GM23338 (cell line): ENCODE data around the gene GLI3. TPM values are rescaled to one million over a fixed set of nuclear protein-coding genes. Genes with fewer than 3 reads are reported as not detected.

Experiments used
- ATAC-seq: fragments of 200-7000 bp; cut with Tn5 transposase; 3 replicates; pipeline ENCODE4 v1.9.1; 2020
- DNase-seq: peaks from one replicate; pipeline ENCODE4 v3.0.0-alpha.2; 2015; ENCODE audit warnings: low spot score
- H2AFZ ChIP-seq: fragments of 200-600 bp; sonication (generic); 2 replicates; pipeline ENCODE4 v1.8.0; 2016; ENCODE audit warnings: antibody characterized with exemption, mild to moderate bottlenecking, moderate library complexity
- H3F3A ChIP-seq: fragments of 200-600 bp; sonication (generic); replicated peaks from 2 replicates; pipeline ENCODE4 v1.8.0; 2017; ENCODE audit warnings: antibody characterized with exemption, mixed run types, low read depth
- H3K27ac ChIP-seq: fragments of 200-600 bp; sonication (generic); 2 replicates; pipeline ENCODE4 v1.6.1; 2016; ENCODE audit warnings: low read depth
- H3K27me3 ChIP-seq: fragments of 200-600 bp; sonication (generic); 2 replicates; pipeline ENCODE4 v1.8.0; 2016; ENCODE audit warnings: mild to moderate bottlenecking, mixed run types, moderate library complexity; ENCODE audit not compliant: insufficient read depth
- H3K36me3 ChIP-seq: fragments of 200-600 bp; sonication (generic); 2 replicates; pipeline ENCODE4 v1.8.0; 2016; ENCODE audit warnings: mild to moderate bottlenecking; ENCODE audit not compliant: insufficient read depth
- H3K4me1 ChIP-seq: fragments of 200-600 bp; sonication (generic); 2 replicates; pipeline ENCODE4 v1.8.0; 2016; ENCODE audit warnings: mild to moderate bottlenecking, moderate library complexity; ENCODE audit not compliant: insufficient read depth
- H3K4me2 ChIP-seq: fragments of 200-600 bp; sonication (generic); 2 replicates; pipeline ENCODE4 v1.7.1; 2017; ENCODE audit warnings: mixed run types
- H3K4me3 ChIP-seq: fragments of 200-600 bp; sonication (generic); 2 replicates; pipeline ENCODE4 v1.6.1; 2016; ENCODE audit warnings: mixed run types
- H3K79me2 ChIP-seq: fragments of 200-600 bp; sonication (generic); replicated peaks from 2 replicates; pipeline ENCODE4 v1.8.0; 2017; ENCODE audit warnings: mild to moderate bottlenecking; ENCODE audit not compliant: insufficient read depth
- H3K9me2 ChIP-seq: fragments of 200-600 bp; sonication (generic); 2 replicates; pipeline ENCODE4 v1.8.0; 2017; ENCODE audit not compliant: insufficient read depth
- H4K20me1 ChIP-seq: fragments of 200-600 bp; sonication (generic); replicated peaks from 2 replicates; pipeline ENCODE4 v1.8.0; 2017; ENCODE audit warnings: mild to moderate bottlenecking; ENCODE audit not compliant: insufficient read depth
- H3K27ac Mint-ChIP-seq: 2 replicates; pipeline ENCODE4 v1.8.0; 2020; ENCODE audit warnings: inconsistent platforms, mild to moderate bottlenecking, moderate library complexity, mixed read lengths
- H3K27me3 Mint-ChIP-seq: 3 replicates; pipeline ENCODE4 v1.8.0; 2022; ENCODE audit warnings: low read depth, mild to moderate bottlenecking, moderate library complexity, mixed read lengths, inconsistent platforms; ENCODE audit not compliant: insufficient read depth, poor library complexity
- H3K36me3 Mint-ChIP-seq: 3 replicates; pipeline ENCODE4 v1.8.0; 2021; ENCODE audit warnings: low read depth, mild to moderate bottlenecking, inconsistent platforms, moderate library complexity, mixed read lengths
- H3K4me1 Mint-ChIP-seq: 3 replicates; pipeline ENCODE4 v1.8.0; 2020; ENCODE audit warnings: mild to moderate bottlenecking, inconsistent platforms, mixed read lengths
- H3K4me3 Mint-ChIP-seq: 3 replicates; pipeline ENCODE4 v1.8.0; 2021; ENCODE audit warnings: moderate library complexity, mild to moderate bottlenecking, inconsistent platforms, mixed read lengths
- H3K9me3 Mint-ChIP-seq: 3 replicates; pipeline ENCODE4 v1.8.0; 2020; ENCODE audit warnings: moderate library complexity, mild to moderate bottlenecking, inconsistent platforms, mixed read lengths
- CREB1 ChIP-seq: fragments of 250-450 bp; sonication (Bioruptor Pico); IDR thresholded peaks from 2 replicates; pipeline ENCODE4 v1.5.0; 2020; ENCODE audit warnings: low read depth, mild to moderate bottlenecking, moderate library complexity
- EZH2 ChIP-seq: fragments of 200-600 bp; sonication (generic); IDR thresholded peaks from one replicate; pipeline ENCODE4 v1.8.0; 2017; ENCODE audit warnings: antibody characterized with exemption, mild to moderate bottlenecking, low read depth; ENCODE audit not compliant: unreplicated experiment
- EZH2phosphoT487 ChIP-seq: fragments of 200-600 bp; sonication (generic); IDR thresholded peaks from one replicate; pipeline ENCODE4 v1.8.1; 2018; ENCODE audit warnings: antibody characterized with exemption; ENCODE audit not compliant: unreplicated experiment
- POLR2AphosphoS5 ChIP-seq: IDR thresholded peaks from 2 replicates; pipeline ENCODE4 v1.6.1; 2016; ENCODE audit warnings: antibody characterized with exemption, low read depth
- STAT1 ChIP-seq: IDR thresholded peaks from one replicate; pipeline ENCODE4 v1.6.1; 2016; ENCODE audit warnings: antibody characterized with exemption; ENCODE audit not compliant: unreplicated experiment
- ZNF114 ChIP-seq: fragments of 250-450 bp; sonication (Bioruptor Pico); IDR thresholded peaks from 2 replicates; pipeline ENCODE4 v1.5.0; 2020; ENCODE audit warnings: mild to moderate bottlenecking, moderate library complexity
- ZNF331 ChIP-seq: fragments of 250-450 bp; sonication (Bioruptor Pico); IDR thresholded peaks from 2 replicates; pipeline ENCODE4 v1.5.0; 2020; ENCODE audit warnings: low read depth, mild to moderate bottlenecking, moderate library complexity
- polyA plus RNA-seq: library from polyadenylated mRNA; unstranded; fragments of >200 nt; fragmentation: Nextera tagmentation; extraction: Ambion mirVana; gene quantifications from 2 replicates; pipeline ENCODE4 v1.2.1, GENCODE V29; 2016
- total RNA-seq: library from RNA; depleted of rRNA; stranded (reverse); fragments of >200 nt; shearing (Covaris generic); gene quantifications from 2 replicates; pipeline ENCODE4 v1.2.3, GENCODE V29; 2014
- TF ChIP-seq, protein P1 (sequence below), 2 experiments: fragments of 200-600 bp in 1 of 2; sonication (generic) in 1 of 2; conservative IDR thresholded peaks; 2 replicates each; pipeline versions ENCODE4 v1.5.1 to v1.6.1; 2016 to 2017; ENCODE audit warnings: antibody characterized with exemption in 2 of 2, low read depth in 2 of 2, mild to moderate bottlenecking in 2 of 2, moderate library complexity in 1 of 2
- TF ChIP-seq, protein P2 (sequence below): IDR thresholded peaks from 2 replicates; pipeline ENCODE4 v1.6.1; 2016; ENCODE audit warnings: antibody characterized with exemption
- TF ChIP-seq, protein P3 (sequence below): fragments of 250-450 bp; sonication (Bioruptor Pico); IDR thresholded peaks from 2 replicates; pipeline ENCODE4 v1.5.0; 2020; ENCODE audit warnings: mild to moderate bottlenecking, moderate library complexity

Gene GLI3
- total and polyA plus RNA-seq, 2 experiments from 2014 or later: 16.1 to 17.9 TPM

DNA sequence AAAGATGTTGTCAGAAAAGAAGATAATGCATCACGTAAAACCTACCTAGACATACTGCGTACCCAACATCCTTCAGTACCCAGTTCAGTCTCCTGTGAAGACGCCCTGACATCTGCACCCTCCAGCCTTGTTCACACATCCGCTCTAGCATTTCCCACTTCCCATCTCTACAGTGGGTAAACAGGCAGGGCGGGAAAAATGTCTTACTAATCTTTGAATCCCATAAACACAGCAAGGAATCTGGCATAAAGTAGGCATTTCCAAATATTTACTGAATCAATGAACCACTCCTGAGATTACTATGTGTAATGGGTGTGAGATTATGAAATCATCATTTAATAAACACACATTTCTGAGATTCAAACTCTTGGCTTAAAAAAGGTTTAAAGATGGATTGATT, 132.8 kb downstream of the GLI3 start:
- no peaks in the 10 kb centered on the region; the same call in 1 of the 2 replicates for H3K79me2 ChIP-seq
- no peaks in the 10 kb centered on the region for H3K36me3 ChIP-seq
- H3K9me3 Mint-ChIP-seq: no peaks in the 10 kb centered on the region
- no peaks in the 10 kb centered on the region for H3K9me2 ChIP-seq
- no peak overlapping the region for H3K27ac Mint-ChIP-seq
- no peak overlapping the region for H2AFZ ChIP-seq
- no peaks in the 10 kb centered on the region for H3K27me3 ChIP-seq
- peaks cover 27% of the 10 kb centered on the region for H3K4me1 Mint-ChIP-seq
- no peaks in the 10 kb centered on the region; the same call in 2 of the 3 replicates for H3K36me3 Mint-ChIP-seq
- H3K4me3 Mint-ChIP-seq: no peak overlapping the region
- DNase-seq (no peak), ATAC-seq (no peak)
- no peak overlapping the region for H3K4me3 ChIP-seq
- H3K4me2 ChIP-seq: no peak overlapping the region
- H4K20me1 ChIP-seq: no peaks in the 10 kb centered on the region; the same call in 1 of the 2 replicates
- H3K27me3 Mint-ChIP-seq: no peaks in the 10 kb centered on the region
- H3K27ac ChIP-seq: no peak overlapping the region
- 0 out of 2 replicates have a peak, but pooled peaks cover 4% of the 10 kb centered on the region for H3F3A ChIP-seq
- peaks cover 21% of the 10 kb centered on the region for H3K4me1 ChIP-seq
- no peak for TF ChIP-seq ZNF114 (CRISPR knock-in tag)
- no peak for TF ChIP-seq EZH2
- TF ChIP-seq, protein P1, sequence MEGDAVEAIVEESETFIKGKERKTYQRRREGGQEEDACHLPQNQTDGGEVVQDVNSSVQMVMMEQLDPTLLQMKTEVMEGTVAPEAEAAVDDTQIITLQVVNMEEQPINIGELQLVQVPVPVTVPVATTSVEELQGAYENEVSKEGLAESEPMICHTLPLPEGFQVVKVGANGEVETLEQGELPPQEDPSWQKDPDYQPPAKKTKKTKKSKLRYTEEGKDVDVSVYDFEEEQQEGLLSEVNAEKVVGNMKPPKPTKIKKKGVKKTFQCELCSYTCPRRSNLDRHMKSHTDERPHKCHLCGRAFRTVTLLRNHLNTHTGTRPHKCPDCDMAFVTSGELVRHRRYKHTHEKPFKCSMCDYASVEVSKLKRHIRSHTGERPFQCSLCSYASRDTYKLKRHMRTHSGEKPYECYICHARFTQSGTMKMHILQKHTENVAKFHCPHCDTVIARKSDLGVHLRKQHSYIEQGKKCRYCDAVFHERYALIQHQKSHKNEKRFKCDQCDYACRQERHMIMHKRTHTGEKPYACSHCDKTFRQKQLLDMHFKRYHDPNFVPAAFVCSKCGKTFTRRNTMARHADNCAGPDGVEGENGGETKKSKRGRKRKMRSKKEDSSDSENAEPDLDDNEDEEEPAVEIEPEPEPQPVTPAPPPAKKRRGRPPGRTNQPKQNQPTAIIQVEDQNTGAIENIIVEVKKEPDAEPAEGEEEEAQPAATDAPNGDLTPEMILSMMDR (conservative IDR thresholded peaks at IDR 0.05; ENCODE audit: low read depth in 2 of 2): no peak
- no peak for TF ChIP-seq CREB1
- TF ChIP-seq, protein P2, sequence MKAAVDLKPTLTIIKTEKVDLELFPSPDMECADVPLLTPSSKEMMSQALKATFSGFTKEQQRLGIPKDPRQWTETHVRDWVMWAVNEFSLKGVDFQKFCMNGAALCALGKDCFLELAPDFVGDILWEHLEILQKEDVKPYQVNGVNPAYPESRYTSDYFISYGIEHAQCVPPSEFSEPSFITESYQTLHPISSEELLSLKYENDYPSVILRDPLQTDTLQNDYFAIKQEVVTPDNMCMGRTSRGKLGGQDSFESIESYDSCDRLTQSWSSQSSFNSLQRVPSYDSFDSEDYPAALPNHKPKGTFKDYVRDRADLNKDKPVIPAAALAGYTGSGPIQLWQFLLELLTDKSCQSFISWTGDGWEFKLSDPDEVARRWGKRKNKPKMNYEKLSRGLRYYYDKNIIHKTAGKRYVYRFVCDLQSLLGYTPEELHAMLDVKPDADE: no peak

DNA sequence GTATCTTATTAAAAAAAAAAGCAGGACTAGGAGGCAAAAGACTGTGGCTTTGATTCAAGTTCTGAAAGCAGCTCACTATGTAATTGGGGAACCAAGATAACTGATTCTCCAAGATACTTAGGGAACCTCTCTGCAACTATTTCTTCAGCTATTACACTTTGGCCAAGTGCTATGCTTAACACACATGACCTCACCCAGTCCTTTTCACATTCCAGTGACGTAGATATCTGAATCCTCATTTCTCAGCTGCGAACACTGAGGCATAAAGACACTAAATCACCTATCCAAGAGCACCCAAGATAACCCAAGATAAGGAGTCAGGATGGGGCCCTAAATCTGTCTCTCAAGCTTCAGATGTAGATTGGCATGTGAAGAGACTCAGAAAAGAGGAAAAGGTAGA, 133.6 kb downstream of the GLI3 start:
- no peaks in the 10 kb centered on the region for H3K9me2 ChIP-seq
- no peaks in the 10 kb centered on the region for H3K27me3 ChIP-seq
- no peaks in the 10 kb centered on the region for H3K9me3 Mint-ChIP-seq
- no peaks in the 10 kb centered on the region for H3K79me2 ChIP-seq
- no peaks in the 10 kb centered on the region for H3K27me3 Mint-ChIP-seq
- no peak overlapping the region for H2AFZ ChIP-seq
- H3K4me1 ChIP-seq: peaks cover 13% of the 10 kb centered on the region
- no peak for DNase-seq
- no peak for ATAC-seq
- H3K4me3 Mint-ChIP-seq: no peak overlapping the region
- no peaks in the 10 kb centered on the region for H3F3A ChIP-seq
- H3K36me3 ChIP-seq: no peaks in the 10 kb centered on the region
- no peak for TF ChIP-seq EZH2phosphoT487
- no peak for TF ChIP-seq ZNF114 (CRISPR knock-in tag)
- TF ChIP-seq, protein P2: no peak
- TF ChIP-seq POLR2AphosphoS5: no peak
- no peak for TF ChIP-seq ZNF331 (CRISPR knock-in tag)
- TF ChIP-seq STAT1: no peak
- TF ChIP-seq, protein P3, sequence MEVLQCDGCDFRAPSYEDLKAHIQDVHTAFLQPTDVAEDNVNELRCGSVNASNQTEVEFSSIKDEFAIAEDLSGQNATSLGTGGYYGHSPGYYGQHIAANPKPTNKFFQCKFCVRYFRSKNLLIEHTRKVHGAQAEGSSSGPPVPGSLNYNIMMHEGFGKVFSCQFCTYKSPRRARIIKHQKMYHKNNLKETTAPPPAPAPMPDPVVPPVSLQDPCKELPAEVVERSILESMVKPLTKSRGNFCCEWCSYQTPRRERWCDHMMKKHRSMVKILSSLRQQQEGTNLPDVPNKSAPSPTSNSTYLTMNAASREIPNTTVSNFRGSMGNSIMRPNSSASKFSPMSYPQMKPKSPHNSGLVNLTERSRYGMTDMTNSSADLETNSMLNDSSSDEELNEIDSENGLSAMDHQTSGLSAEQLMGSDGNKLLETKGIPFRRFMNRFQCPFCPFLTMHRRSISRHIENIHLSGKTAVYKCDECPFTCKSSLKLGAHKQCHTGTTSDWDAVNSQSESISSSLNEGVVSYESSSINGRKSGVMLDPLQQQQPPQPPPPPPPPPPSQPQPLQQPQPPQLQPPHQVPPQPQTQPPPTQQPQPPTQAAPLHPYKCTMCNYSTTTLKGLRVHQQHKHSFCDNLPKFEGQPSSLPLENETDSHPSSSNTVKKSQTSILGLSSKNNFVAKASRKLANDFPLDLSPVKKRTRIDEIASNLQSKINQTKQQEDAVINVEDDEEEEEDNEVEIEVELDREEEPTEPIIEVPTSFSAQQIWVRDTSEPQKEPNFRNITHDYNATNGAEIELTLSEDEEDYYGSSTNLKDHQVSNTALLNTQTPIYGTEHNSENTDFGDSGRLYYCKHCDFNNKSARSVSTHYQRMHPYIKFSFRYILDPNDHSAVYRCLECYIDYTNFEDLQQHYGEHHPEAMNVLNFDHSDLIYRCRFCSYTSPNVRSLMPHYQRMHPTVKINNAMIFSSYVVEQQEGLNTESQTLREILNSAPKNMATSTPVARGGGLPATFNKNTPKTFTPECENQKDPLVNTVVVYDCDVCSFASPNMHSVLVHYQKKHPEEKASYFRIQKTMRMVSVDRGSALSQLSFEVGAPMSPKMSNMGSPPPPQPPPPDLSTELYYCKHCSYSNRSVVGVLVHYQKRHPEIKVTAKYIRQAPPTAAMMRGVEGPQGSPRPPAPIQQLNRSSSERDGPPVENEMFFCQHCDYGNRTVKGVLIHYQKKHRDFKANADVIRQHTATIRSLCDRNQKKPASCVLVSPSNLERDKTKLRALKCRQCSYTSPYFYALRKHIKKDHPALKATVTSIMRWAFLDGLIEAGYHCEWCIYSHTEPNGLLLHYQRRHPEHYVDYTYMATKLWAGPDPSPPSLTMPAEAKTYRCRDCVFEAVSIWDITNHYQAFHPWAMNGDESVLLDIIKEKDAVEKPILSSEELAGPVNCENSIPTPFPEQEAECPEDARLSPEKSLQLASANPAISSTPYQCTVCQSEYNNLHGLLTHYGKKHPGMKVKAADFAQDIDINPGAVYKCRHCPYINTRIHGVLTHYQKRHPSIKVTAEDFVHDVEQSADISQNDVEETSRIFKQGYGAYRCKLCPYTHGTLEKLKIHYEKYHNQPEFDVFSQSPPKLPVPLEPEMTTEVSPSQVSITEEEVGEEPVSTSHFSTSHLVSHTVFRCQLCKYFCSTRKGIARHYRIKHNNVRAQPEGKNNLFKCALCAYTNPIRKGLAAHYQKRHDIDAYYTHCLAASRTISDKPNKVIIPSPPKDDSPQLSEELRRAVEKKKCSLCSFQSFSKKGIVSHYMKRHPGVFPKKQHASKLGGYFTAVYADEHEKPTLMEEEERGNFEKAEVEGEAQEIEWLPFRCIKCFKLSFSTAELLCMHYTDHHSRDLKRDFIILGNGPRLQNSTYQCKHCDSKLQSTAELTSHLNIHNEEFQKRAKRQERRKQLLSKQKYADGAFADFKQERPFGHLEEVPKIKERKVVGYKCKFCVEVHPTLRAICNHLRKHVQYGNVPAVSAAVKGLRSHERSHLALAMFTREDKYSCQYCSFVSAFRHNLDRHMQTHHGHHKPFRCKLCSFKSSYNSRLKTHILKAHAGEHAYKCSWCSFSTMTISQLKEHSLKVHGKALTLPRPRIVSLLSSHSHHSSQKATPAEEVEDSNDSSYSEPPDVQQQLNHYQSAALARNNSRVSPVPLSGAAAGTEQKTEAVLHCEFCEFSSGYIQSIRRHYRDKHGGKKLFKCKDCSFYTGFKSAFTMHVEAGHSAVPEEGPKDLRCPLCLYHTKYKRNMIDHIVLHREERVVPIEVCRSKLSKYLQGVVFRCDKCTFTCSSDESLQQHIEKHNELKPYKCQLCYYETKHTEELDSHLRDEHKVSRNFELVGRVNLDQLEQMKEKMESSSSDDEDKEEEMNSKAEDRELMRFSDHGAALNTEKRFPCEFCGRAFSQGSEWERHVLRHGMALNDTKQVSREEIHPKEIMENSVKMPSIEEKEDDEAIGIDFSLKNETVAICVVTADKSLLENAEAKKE (CRISPR knock-in tag): no peak
- no peak for TF ChIP-seq EZH2
- H3K4me2 ChIP-seq: no peak overlapping the region
- no peaks in the 10 kb centered on the region; the same call in 1 of the 2 replicates for H4K20me1 ChIP-seq
- H3K27ac Mint-ChIP-seq: no peak overlapping the region
- H3K4me3 ChIP-seq: no peak overlapping the region
- H3K4me1 Mint-ChIP-seq: peaks cover 23% of the 10 kb centered on the region
- no peaks in the 10 kb centered on the region; the same call in 2 of the 3 replicates for H3K36me3 Mint-ChIP-seq
- no peak overlapping the region for H3K27ac ChIP-seq
